ENCODE data around the gene MED8.
"Not testable (repeated sequence)": the region's sequence is repeated elsewhere in the genome, so short reads cannot be mapped to it uniquely, and the experiment has no call there.

The MED8 gene

DNA sequence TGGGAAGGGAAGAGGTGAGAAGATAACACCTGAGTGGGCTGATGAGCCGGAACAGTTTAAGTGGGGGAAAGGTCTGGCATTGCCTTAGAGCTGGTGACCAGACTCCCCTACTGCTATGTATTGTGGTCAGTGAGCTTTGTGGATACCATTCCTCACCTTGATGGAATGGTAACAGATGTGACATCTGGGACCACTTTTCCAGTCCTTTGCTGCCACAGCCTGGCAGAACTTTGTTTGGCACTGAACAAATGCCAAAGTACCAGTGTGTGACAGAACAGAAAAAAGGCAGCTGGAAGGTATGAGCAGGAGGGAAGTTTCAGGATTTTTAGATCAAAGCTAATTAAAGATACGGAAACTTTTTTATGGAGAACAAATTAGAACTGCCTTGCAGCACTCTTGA lies 6.2 kb downstream of the MED8 start:
- DNase-seq, result peak in 33 of 58 donors; percentile 2 to 71 (median 22)

DNA sequence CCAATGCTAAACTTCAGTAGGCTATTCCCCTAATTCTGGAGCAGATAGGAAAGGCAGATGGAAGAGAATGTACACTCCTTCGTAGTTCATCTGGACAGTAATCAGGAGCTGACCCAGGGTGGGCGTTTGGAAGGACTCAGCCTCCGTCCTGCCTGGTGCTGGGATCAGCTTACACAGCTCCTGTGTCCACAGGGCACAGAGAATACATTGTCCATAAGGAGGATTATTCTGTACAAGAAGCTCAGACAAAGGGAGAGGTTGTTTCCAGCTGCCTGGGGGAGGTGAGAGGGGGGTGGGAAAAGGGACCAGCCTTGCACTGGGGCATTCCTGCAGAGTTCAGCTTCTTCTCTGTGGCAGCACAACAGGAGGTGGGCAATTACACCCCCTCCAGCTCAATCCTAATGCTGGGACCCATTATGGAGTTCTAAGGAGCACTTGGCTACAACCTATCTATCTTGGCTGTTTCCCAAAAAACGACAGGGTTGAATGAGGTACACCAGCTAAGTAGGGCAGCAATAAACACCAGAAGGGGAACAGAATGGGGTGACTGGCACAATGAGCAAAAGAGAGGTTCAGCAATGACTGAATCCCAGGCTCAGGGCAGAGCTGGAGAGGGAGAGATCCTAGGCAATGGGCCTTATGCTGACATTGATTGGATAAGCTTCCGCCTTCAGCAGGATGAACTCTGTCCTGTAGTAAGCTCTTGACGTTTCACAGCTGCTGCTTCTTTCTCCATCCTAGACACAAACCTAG lies 7.4 kb downstream of the MED8 start:
- peak in 55 of 58 donors; percentile 15 to 85 (median 60) for DNase-seq

DNA sequence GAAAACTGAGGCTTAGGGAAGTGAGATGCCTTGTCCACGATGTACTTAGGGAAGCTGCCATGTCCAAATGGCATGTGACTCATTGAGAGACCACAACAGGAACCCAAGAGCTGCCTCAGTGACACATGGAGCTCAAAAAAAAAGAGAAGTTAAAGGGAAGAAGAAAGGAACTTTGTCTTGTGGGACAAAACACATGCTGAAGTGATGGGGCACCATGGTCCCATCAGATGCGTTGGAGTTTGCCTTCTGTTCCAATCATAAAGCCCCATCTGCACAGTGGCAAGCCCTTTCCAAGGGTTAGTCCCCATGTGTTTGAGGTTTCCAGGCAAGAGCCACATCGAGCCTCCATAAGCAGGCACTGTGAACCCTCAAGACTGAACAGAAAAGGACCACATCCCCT lies 8.0 kb downstream of the MED8 start:
- peak in 12 of 58 donors; percentile 19 to 77 (median 58) for DNase-seq

DNA sequence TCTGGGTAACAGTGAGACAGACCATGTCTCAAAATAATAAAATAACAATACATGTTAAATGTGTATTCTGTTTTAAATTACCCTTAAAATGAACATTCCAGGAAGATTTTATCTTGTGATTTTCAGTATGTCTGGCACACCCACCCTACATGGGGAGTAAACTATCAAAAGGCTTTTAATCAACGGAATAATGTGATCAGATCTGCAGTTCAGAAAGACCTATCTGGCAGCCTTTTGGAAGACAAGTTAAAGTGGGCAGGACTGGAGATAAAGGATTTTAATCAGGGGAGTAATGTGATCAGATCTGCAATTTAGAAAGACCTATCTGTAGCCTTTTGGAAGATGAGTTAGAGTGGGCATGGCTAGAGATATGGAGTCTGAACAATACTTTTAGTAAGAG lies 10.1 kb downstream of the MED8 start:
- no peak for DNase-seq

DNA sequence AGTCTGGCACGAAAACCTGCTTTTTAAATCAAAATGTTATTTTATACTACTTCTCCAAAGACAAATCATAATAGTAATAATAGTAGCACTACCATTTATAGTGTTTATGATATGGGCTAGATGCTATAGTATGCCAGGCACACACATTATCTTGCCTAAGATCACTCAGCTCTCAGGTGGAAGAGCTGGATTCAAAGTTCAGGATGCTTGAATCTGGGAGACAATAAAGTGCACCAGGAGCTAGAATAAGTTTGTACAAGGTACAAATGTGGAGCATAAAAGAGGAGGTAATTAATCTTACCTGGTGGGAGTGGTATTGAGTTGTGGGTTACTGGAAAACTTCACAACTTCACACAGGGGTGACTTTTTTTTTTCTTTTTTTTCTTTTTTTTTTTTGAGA lies 11.8 kb downstream of the MED8 start:
- no peak for DNase-seq

DNA sequence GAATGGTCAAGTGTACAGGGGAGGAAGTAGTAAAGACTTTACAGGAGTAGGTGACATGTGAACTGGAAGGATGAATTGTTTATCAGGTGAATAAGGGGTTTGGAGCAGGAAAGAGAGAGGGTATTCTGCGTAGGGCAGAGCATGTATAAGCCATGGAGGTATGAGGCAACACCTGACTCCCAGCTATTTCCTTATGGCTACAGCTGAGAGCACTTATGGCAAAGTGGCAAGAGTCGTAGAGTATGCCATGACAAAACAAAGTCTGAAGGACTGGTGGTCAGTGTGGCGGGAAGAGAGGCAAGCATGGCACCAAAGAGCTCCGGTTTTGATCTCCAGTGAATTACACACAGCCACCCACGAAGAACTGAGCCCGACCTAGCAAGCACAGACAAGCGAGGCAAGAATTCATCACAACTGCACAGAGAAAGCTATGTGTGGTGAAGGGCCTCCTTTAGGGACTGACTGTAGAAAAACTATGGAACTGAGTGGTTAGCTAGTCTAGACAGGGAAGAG lies 12.8 kb downstream of the MED8 start:
- DNase-seq, result no peak

DNA sequence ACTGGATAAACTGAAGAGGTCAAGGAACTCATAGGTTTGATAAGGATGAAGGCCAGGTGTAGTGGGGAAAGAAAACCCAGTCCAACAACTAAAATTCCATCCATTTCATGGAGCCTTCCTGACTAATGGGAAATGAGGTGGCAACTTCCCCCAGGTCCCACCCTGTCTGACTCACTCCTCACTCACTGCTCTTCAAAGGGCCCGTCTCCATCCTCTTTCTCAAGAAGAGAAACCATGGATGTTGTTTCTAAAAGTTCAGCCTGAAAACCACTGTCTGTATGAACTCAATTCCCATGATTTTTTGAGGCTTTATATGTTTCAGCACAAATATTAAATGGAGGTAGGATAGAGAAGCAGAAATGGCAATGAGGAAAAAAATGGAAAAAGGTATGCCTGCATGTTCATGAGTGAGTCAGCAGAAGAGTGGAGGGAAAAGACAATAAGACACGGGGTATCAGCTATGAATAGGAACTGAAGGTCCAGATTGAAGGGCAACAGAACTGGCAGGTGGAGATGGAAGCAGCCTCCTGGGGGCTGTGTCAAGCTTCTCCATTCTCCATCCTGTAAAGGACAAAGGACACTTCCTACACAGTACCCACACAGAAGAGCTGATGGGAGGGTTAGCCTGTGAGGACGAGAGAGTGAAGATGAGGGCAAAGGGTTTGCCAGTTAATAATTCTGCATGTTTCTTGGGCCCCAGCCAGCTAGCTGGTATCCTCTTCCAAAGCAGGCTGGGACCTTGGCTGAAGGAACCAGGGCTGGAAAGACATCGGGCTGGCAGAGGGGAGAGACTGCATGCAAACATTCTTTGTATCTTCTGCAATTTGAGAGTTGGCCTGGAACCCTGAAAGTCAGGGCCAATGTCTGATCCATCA lies 16.3 kb downstream of the MED8 start:
- peak in 2 of 58 donors; percentile 15 to 40 for DNase-seq

DNA sequence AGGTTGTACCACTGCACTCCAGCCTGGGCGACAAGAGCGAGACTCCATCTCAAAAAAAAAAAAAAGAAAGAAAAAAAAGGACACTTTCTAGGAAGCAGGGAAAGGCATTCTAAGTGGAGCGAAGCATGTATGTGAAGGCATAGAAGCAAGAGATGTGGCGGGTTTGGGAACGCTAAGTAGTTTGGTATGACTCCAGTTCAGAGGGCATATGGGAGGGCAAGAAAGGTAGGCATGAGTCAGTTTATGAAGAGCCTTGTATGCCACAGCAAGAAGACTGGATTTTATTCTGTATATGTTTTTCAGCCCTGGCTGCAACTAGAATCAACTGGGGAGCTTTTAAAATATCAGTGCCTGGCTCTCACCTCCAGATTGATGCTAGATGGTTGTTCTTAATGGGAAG lies 17.4 kb downstream of the MED8 start:
- DNase-seq, result no peak

DNA sequence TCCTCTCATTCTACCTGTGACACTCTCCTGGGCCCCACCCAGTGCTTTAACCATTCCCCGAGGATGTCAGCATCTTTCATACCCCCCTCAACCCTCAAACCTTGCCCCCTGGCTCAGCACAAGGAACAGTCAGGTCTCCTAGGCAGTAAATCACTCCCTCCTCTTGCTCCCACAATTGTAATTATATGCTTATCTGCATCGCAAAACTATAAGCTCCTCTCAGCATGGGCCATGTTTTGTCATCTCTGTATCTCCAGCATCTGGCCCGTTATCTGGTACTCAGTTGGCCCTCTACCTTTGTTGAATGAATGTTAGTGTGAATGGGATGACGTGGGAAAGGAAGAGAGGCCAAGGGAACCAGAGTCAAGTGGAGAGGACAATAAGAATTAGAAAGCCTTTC lies 19.0 kb downstream of the MED8 start:
- DNase-seq, result no peak

DNA sequence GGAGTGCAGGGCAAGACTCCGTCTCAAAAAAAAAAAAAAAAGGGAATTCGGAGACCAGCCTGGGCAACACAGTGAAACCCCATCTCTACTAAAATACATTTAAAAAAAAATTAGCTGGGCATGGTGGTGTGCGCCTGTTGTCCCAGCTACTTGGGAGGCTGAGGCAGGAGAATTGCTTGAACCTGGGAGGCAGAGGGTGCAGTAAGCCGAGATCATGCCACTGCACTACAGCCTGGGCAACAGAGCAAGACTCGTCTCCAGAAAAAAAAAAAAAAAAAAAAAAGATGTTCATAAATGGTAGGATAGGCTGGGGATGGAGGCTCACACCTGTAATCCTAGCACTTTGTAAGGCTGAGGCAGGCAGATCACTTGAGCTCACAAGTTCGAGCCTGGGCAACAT lies 19.8 kb downstream of the MED8 start:
- not testable (repeated sequence) for DNase-seq

DNA sequence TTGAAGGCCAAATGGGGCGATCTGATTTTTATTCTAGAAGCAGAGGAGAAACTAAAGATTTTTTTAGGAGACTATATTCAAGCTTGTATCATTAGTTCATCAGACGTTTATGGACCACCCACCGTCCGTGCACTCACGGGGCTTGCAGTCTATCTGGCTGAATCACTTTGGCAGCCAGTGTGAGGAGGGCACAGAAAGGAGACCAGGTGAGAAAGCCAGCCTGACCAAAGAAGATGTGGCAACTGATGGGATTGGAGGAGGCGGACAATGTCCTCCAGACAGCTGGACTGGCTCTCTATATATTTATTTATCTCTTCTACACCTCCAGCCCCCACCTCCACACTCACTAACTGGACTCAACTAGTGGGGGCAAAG lies 21.0 kb downstream of the MED8 start:
- DNase-seq, result no peak

DNA sequence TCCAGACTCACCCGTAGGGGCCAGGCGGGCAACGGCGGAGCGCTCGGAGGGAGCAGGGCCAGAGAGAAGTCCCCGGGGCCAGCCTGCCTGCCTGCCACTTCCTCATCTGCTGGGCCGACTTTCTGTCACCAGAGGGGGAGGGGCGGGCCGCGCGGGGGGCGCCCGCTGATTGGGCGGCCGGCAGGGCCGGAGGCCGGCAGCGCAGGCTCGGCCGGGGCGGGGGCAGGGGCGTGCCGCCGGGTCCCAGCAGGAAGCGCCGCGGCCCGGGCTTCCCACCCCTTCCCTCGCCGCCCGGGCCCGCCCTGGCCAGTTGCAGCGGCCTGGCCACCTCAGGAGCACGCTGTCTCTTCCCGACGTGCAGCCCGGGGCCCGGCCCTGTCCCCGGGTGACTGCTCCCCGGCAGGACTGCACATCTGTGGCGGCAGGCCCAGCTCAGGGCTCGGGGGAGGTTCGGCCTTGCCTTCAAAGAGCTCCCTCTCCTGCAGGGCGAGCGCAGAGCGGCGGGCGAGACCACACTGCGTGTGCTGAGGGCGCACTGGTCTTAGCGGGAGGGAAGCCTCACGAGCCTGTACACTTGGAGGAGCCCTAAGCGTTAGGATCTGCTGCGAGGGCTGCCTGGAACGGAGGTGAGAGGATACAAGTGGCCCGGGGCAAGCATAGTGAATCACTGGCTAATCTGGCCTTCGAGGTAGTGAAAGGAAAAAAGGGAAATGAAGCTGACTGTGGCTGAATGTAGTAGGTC lies 21.5 kb downstream of the MED8 start, which contains the start of gene ELOVL1:
Gene ELOVL1, minus strand, starts transcription at position 108 of the 742 bp plus-strand sequence. CDS start 2,402 bp downstream, outside the sequence.
- peak in 55 of 58 donors; percentile 44 to 92 (median 83) for DNase-seq

DNA sequence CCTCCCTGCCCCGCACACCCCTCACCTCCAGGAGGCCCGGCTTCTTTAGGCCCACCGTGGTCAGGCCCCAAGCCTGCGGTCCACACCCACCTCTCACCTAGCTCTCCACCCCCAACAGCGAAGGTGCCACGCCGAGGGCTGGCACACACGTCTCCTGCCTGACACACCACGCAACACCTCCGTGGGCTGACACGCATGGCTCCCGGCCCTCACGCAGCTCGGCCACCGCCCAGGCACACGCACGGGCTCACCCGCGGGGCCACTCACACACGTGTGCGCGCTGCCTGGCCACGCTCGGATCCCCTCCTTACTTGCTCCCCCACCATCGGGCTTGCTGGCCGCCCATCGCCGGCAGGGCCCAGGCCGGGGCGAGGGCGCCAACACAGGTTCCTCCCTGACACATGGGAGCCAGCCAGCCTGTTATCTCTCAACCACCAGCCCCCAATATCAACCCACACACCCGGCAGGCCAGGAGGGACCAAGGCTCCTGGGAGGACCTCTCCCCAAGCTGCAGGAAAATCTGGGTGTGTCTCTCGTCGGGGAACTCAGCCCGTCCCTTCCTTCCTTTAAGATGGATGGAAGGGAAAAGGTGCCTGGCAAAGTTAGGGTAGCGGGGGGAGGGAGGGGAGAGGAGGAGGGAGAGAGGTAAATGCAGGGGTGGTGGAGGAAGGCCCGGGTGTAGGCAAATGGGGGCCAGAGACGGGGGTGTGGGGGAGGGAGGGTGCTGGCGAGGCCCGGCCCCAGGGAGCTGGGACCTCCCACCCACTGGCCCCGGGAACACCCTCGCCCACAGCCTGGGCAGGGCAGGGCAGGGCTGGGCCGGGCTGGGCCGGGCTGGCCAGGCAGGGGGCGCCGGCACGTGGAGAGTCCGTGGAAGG lies 22.3 kb downstream of the MED8 start:
- DNase-seq, result peak in 2 of 58 donors; percentile 10 to 27

DNA sequence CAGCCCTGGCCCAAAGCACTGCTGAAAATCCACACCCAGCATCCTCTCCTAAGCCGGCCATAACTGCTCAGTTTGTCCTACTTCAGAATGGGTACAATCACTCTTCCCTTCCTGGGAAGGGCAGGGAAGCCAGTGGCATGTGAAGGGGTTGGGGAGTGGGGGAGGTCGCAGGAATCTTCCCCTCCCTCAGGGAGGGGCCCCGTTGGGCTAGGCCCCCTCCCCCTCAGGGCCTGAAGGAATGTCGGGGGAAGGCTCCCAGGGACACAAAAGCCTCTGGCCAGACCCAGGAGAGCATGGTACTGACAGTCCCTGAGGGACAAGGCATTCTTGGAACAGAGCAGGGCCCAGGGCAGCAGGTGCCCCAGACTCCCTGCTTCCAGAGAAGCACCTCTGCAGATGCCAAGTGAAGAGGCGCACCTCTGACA lies 23.0 kb downstream of the MED8 start:
- no peak for DNase-seq

DNA sequence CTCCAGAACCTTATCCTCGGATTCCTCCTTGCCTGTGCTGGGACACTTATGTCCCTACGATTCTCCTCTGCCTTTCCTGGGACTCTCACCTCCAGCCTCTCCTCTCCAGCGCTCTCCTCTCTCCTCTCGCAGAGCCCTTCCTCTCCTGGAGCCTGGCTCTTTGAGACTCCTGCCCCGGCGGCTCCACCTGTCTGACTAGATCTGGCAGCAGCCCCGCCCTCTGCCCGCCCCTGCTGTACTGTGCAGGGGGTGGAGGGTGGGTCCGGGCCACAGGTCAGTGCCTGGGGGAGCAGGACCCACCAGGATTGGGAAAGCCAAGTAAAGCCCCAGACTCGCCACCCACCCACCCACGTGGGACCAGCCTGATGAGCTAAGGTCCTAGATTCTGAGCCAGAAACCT lies 23.4 kb downstream of the MED8 start:
- no peak for DNase-seq

DNA sequence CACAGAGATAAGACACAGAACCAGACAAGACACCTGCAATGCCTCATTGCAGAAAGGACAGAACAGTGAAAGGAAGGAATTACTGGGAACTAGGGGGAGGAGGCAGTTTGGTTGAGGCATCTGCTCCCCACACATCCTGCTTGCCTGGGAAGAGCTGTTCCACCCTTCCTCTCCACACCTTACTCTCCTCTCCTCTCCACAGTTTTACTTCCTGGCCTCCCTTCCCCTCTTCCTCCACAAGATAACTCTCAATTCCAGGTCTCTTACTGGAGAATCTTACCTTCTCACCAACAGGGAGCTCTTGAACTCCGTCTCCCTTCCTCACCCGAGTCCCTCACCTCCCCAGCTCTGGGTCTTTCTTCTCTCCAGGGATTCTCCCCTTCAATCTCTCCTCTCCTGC lies 23.9 kb downstream of the MED8 start:
- no peak for DNase-seq

DNA sequence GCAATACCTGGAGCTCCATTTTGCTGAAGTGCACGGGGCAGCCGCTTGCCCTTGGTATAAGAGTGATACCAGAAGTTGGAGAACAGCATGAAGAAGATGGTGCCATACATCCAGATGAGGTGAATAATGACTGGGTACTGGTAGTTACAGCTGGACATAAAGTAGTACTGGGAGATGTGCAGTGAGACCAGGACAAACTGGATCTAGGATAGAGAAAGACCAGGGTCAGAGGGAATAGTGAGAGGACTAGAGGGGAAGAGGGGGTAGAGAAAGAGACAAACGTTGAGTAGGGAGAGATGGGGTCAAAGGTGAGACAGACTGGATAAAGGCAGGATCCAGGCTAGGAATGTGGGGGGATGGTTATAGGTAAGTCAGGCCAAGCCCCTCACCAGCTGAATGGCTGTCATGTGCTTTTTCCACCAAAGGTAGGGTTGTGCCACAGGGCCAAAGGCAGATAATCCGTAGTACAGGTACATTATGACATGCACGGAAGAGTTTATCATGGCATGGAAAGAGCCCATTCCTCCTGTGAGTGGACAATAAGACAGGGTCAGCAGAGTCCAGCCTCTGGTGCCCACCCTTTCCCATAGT lies 25.6 kb downstream of the MED8 start:
- no peak for DNase-seq

DNA sequence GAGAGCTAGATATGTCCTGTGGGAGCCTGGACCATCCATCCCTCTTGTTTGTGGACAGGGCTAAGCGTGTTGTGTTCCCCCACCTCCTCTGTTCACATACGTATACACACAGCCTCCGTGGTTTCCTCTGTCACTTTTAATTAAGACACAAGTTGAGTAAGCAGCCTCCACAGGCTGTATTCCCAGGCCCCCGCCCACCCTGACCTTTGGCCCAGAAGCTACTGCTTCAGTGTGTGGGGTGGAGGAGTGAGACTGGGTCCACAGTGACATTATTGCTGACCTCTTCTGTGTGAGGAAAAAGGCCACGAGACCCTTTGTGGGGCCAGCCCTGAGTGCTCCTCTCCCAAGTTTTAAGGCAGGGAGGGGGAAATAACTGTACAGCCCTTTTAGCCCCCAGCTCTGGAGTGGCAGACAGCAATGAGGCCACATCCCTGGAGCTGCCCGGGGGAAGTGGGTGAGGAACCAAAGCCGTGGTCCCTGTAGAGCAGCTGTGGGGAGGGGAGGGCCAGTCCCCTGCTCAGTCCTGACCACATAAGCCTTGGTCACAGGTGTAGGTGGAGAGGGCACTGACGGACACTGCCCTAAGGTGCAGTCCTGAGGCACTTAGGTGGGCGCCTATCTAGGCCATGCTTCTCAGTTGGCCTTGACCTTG lies 26.2 kb downstream of the MED8 start:
- no peak for DNase-seq

DNA sequence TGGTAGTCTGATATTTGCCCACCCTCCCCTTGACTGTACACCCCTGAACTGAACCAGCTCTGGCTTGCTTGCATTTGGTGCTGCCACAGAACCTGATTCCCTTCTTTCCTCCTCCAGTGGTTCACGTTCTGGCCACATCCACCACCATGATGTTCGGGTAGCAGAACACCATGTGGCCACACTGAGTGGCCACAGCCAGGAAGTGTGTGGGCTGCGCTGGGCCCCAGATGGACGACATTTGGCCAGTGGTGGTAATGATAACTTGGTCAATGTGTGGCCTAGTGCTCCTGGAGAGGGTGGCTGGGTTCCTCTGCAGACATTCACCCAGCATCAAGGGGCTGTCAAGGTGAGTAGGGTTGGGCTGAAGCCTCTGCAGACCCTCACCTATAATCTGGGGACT lies 29.0 kb downstream of the MED8 start:
- no peak for DNase-seq

DNA sequence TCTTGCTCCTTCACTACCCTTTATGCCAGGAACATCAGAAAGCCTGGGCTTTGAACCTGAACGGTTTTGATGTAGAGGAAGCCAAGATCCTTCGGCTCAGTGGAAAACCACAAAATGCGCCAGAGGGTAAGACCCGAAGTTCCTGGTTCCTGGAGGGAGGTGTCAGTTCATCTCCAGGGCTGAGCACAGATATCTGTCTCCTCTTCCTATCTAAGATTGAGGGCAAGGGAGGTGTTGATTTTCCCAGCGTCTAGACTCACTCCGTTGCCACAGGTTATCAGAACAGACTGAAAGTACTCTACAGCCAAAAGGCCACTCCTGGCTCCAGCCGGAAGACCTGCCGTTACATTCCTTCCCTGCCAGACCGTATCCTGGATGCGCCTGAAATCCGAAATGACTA lies 29.9 kb downstream of the MED8 start:
- DNase-seq, result no peak
